ENCODE results near the gene SPATA31E1.

SPATA31E1 gene

DNA sequence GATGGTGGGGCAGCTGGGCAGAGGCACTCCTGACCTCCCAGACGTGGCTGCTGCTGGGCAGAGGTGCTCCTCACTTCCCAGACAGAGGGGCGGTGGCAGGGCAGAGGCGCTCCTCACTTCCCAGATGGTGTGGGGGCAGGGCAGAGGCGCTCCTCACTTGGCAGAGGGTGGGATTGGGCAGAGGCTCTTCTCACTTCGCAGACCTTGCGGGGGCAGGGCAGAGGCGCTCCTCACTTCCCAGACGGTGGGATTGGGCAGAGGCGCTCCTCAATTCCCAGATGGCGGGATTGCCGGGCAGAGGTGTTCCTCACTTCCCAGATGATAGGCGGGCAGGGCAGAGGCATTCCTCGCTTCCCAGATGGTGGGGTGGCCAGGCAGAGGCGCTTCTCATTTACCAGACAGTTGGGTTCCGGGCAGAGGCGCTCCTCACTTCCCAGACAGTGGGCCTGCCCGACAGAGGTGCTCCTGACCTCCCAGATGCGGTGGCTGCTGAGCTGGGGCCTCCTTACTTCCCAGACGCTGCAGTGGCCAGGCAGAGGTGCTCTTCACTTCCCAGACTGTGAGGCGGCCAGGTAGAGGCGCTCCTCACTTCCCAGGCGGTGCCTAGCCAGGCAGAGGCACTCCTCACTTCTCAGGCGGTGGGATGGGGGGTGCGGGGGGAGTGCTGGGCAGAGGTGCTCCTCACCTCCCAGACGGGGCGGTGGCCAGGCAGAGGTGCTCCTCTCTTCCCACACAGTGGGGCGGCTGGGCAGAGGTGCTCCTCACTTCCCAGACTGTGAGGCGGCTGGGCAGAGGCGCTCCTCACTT is 25.3 kb upstream of the SPATA31E1 start:
- TF ChIP-seq, protein P1, sequence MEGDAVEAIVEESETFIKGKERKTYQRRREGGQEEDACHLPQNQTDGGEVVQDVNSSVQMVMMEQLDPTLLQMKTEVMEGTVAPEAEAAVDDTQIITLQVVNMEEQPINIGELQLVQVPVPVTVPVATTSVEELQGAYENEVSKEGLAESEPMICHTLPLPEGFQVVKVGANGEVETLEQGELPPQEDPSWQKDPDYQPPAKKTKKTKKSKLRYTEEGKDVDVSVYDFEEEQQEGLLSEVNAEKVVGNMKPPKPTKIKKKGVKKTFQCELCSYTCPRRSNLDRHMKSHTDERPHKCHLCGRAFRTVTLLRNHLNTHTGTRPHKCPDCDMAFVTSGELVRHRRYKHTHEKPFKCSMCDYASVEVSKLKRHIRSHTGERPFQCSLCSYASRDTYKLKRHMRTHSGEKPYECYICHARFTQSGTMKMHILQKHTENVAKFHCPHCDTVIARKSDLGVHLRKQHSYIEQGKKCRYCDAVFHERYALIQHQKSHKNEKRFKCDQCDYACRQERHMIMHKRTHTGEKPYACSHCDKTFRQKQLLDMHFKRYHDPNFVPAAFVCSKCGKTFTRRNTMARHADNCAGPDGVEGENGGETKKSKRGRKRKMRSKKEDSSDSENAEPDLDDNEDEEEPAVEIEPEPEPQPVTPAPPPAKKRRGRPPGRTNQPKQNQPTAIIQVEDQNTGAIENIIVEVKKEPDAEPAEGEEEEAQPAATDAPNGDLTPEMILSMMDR (IDR thresholded peaks at IDR 0.05; ENCODE audit: low read length): no peak
- no peak for TF ChIP-seq EZH2 (IDR thresholded peaks at IDR 0.05; ENCODE audit: borderline replicate concordance, low read length)

GRCh38 chr9:87857948-87858335 is 24.7 kb upstream of the SPATA31E1 start:
- TF ChIP-seq EZH2 (IDR thresholded peaks at IDR 0.05; ENCODE audit: borderline replicate concordance, low read length): no peak
- TF ChIP-seq, protein P1 (IDR thresholded peaks at IDR 0.05; ENCODE audit: low read length): no peak
- H3K9me2 ChIP-seq (ENCODE audit: low read depth, low read length): no peaks in the 10 kb centered on the region

More for the DNA sequence above, 25.3 kb upstream of the SPATA31E1 start:
- Histone ChIP-seq H3K4me3 (ENCODE audit: low read depth, low read length, poor library complexity, severe bottlenecking) (no peak overlapping the region), H3K36me3 (ENCODE audit: insufficient read depth, low read length) (no peaks in the 10 kb centered on the region), H3K9me3 (ENCODE audit: low read length) (no peaks in the 10 kb centered on the region), H3K27ac (ENCODE audit: low read depth, low read length, poor library complexity, severe bottlenecking) (no peak overlapping the region), H3K79me2 (ENCODE audit: insufficient read depth, low read length) (no peaks in the 10 kb centered on the region), H3K4me1 (ENCODE audit: insufficient read depth, low read length, severe bottlenecking) (no peaks in the 10 kb centered on the region), H3K4me2 (ENCODE audit: low read length) (no peak overlapping the region), H2AFZ (ENCODE audit: low read length) (no peak overlapping the region), H3F3A (ENCODE audit: insufficient read depth, low read length) (no peaks in the 10 kb centered on the region), H3K9me2 (ENCODE audit: low read depth, low read length) (no peaks in the 10 kb centered on the region), H3K27me3 (ENCODE audit: insufficient read depth, low read length) (no peaks in the 10 kb centered on the region), H4K20me1 (ENCODE audit: insufficient read depth, low read length) (no peaks in the 10 kb centered on the region), H3K9ac (ENCODE audit: low read length) (no peak overlapping the region)

DNA sequence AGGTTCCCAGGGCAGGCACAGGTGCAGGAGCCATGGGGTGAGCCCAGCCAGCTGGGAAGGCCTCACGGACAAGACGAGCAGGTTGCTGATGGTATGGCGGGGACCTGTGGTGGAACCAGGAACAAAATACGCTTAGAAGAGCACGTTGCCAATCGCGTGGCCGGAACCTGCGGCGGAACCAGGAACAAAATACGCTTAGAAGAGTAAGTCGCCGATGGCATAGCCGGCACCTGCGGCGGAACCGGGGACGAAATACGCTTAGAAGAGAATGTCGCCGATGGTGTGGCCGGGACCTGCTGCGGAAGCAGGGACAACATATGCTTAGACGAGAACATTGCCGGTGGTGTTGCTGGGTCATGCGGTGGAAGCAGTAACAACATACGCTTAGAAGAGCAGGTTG is 23.5 kb upstream of the SPATA31E1 start:
- no peaks in the 10 kb centered on the region for H4K20me1 ChIP-seq (ENCODE audit: insufficient read depth, low read length)
- no peak overlapping the region for H3K27ac ChIP-seq (ENCODE audit: low read depth, low read length, poor library complexity, severe bottlenecking)
- H3K4me1 ChIP-seq (ENCODE audit: insufficient read depth, low read length, severe bottlenecking): no peaks in the 10 kb centered on the region
- H3K4me2 ChIP-seq (ENCODE audit: low read length): no peak overlapping the region
- TF ChIP-seq, protein P1 (IDR thresholded peaks at IDR 0.05; ENCODE audit: low read length): no peak
- TF ChIP-seq EZH2 (IDR thresholded peaks at IDR 0.05; ENCODE audit: borderline replicate concordance, low read length): no peak
- no peaks in the 10 kb centered on the region for H3F3A ChIP-seq (ENCODE audit: insufficient read depth, low read length)
- H3K4me3 ChIP-seq (ENCODE audit: low read depth, low read length, poor library complexity, severe bottlenecking): no peak overlapping the region
- H3K9me3 ChIP-seq (ENCODE audit: low read length): no peaks in the 10 kb centered on the region
- no peaks in the 10 kb centered on the region for H3K79me2 ChIP-seq (ENCODE audit: insufficient read depth, low read length)
- H3K27me3 ChIP-seq (ENCODE audit: insufficient read depth, low read length): no peaks in the 10 kb centered on the region
- H3K9ac ChIP-seq (ENCODE audit: low read length): no peak overlapping the region
- H3K36me3 ChIP-seq (ENCODE audit: insufficient read depth, low read length): no peaks in the 10 kb centered on the region
- no peak overlapping the region for H2AFZ ChIP-seq (ENCODE audit: low read length)
- H3K9me2 ChIP-seq (ENCODE audit: low read depth, low read length): no peaks in the 10 kb centered on the region

More at GRCh38 chr9:87857948-87858335, 24.7 kb upstream of the SPATA31E1 start:
- Histone ChIP-seq H3K36me3 (ENCODE audit: insufficient read depth, low read length) (no peaks in the 10 kb centered on the region), H3K4me3 (ENCODE audit: low read depth, low read length, poor library complexity, severe bottlenecking) (no peak overlapping the region), H3K4me1 (ENCODE audit: insufficient read depth, low read length, severe bottlenecking) (no peaks in the 10 kb centered on the region), H3K27ac (ENCODE audit: low read depth, low read length, poor library complexity, severe bottlenecking) (no peak overlapping the region), H4K20me1 (ENCODE audit: insufficient read depth, low read length) (no peaks in the 10 kb centered on the region), H3K9me3 (ENCODE audit: low read length) (no peaks in the 10 kb centered on the region), H3K79me2 (ENCODE audit: insufficient read depth, low read length) (no peaks in the 10 kb centered on the region), H3K4me2 (ENCODE audit: low read length) (no peak overlapping the region), H3F3A (ENCODE audit: insufficient read depth, low read length) (no peaks in the 10 kb centered on the region), H3K27me3 (ENCODE audit: insufficient read depth, low read length) (no peaks in the 10 kb centered on the region), H3K9ac (ENCODE audit: low read length) (no peak overlapping the region), H2AFZ (ENCODE audit: low read length) (no peak overlapping the region)

Data from OCI-LY1 (cell line).